Upper lobe of left lung (tissue), 4 donors: Measurements from ENCODE around the gene ESR2.

Experiments
- CTCF ChIP-seq, 6 experiments: fragments of 450-650 bp in 4 of 6; fragments of 200-600 bp in 2 of 6; sonication (generic) in 2 of 6; IDR thresholded peaks; one replicate each; pipeline ENCODE4 v1.5.1; 2016 to 2019; ENCODE audit warnings: antibody characterized with exemption in 6 of 6
- EP300 ChIP-seq, 4 donors: sonication (generic); formaldehyde crosslinking; IDR thresholded peaks; one replicate each; pipeline ENCODE4 v1.5.1; 2017; ENCODE audit warnings: antibody characterized with exemption in 4 of 4, control low read depth in 2 of 4
- POLR2AphosphoS5 ChIP-seq, 2 donors: sonication (generic); formaldehyde crosslinking; IDR thresholded peaks; one replicate each; pipeline ENCODE4 v1.5.1; 2017; ENCODE audit warnings: antibody characterized with exemption in 2 of 2

GRCh38 chr14:64232944-64233343 lies 61.2 kb downstream of the ESR2 start:
- no peak for TF ChIP-seq CTCF (IDR thresholded peaks at IDR 0.05)
- TF ChIP-seq EP300 (IDR thresholded peaks at IDR 0.05): no peak
- TF ChIP-seq POLR2AphosphoS5 (IDR thresholded peaks at IDR 0.05): no peak
